ENCODE measurements around the gene TPPP3.
"Not testable (repeated sequence)": the region's sequence is repeated elsewhere in the genome, so short reads cannot be mapped to it uniquely, and the experiment has no call there.

Gene TPPP3

DNA sequence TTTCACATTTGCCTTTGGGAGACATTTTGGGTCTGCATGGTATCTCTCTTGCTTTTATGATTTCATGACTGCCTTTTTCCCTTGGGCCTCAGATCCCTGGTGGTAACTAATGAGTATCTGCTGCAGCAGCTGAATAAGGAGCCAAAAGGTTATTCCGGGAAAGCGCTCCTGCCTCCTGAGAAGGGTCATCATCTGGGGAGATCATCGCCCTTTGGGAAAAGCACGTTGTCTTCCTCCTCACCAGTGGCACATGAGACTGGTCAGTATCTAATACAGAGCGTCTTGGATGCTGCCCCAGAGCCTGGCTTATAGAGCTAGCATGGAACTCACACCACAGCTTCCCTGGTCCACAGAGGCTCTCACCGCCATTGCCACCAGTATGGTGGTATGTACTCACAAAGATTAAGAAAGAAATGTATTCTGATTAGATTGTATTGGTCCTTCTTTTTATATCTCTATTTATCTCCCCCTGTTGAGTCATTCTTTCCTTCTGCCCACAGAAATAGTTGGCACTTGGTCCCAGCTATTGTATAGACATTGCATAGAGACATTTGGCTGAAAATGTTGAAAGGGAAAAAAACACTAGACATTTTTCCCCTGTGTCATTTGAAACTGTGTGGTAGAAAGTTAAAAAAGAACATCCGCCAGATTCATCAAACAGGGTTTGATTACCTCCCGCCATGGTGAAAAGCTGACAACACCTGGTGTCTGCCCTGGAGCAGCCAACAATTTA is 8.4 kb downstream of the TPPP3 start:
- Histone ChIP-seq H2AFZ (ENCODE audit: low read length) (no peak overlapping the region), H3F3A (ENCODE audit: insufficient read depth, low read length) (no peaks in the 10 kb centered on the region), H3K9me2 (replicated peaks; ENCODE audit: insufficient read depth, low read length) (no peaks in the 10 kb centered on the region), H3K9me3 (replicated peaks; ENCODE audit: insufficient read depth, low read length) (no peaks in the 10 kb centered on the region), H3K79me2 (ENCODE audit: low read length) (no peaks in the 10 kb centered on the region), H3K27ac (ENCODE audit: low read length) (no peak overlapping the region), H3K36me3 (replicated peaks; ENCODE audit: insufficient read depth, low read length) (no peaks in the 10 kb centered on the region), H3K4me2 (ENCODE audit: low read depth, low read length) (no peak overlapping the region), H3K9ac (ENCODE audit: low read length) (no peak overlapping the region), H3K4me3 (ENCODE audit: low read length) (no peak overlapping the region), H3K27me3 (replicated peaks; ENCODE audit: insufficient read depth, low read length) (no peaks in the 10 kb centered on the region; the same call in 1 of the 2 replicates), H3K4me1 (ENCODE audit: low read length) (no peaks in the 10 kb centered on the region), H4K20me1 (ENCODE audit: insufficient read depth, low read length) (no peaks in the 10 kb centered on the region)
- DNase-seq, result no peak
- no peak for TF ChIP-seq EZH2 (optimal IDR thresholded peaks at IDR 0.05; ENCODE audit: low read depth, low read length)
- TF ChIP-seq, protein P1, sequence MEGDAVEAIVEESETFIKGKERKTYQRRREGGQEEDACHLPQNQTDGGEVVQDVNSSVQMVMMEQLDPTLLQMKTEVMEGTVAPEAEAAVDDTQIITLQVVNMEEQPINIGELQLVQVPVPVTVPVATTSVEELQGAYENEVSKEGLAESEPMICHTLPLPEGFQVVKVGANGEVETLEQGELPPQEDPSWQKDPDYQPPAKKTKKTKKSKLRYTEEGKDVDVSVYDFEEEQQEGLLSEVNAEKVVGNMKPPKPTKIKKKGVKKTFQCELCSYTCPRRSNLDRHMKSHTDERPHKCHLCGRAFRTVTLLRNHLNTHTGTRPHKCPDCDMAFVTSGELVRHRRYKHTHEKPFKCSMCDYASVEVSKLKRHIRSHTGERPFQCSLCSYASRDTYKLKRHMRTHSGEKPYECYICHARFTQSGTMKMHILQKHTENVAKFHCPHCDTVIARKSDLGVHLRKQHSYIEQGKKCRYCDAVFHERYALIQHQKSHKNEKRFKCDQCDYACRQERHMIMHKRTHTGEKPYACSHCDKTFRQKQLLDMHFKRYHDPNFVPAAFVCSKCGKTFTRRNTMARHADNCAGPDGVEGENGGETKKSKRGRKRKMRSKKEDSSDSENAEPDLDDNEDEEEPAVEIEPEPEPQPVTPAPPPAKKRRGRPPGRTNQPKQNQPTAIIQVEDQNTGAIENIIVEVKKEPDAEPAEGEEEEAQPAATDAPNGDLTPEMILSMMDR (IDR thresholded peaks at IDR 0.05; ENCODE audit: low read length), result no peak
- no peak for TF ChIP-seq EZH2phosphoT487 (IDR thresholded peaks at IDR 0.05; ENCODE audit: low read length)

DNA sequence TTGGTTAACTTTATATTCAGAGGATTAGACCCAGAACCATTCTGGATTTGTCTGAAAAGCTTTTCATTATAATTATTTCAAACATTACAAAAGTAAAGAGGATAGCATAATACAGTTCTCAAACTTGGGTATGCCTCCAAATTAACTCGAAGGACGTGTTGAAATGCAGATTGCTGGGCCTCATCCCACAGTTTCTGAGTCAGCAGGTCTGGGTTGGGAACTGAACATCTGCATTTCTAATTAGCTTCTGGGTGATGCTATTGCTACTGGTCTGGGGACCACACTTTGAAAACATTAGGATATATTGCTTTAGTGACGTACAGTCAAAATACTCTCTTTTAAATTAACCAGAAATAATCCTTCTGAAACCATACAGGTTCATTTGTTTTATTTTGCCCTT is 10.0 kb downstream of the TPPP3 start:
- H3K27ac ChIP-seq (ENCODE audit: low read length), result no peak overlapping the region
- no peaks in the 10 kb centered on the region for H3K9me2 ChIP-seq (replicated peaks; ENCODE audit: insufficient read depth, low read length)
- no peaks in the 10 kb centered on the region for H3K79me2 ChIP-seq (ENCODE audit: low read length)
- no peak overlapping the region for H3K9ac ChIP-seq (ENCODE audit: low read length)
- DNase-seq, result no peak
- no peaks in the 10 kb centered on the region for H3F3A ChIP-seq (ENCODE audit: insufficient read depth, low read length)
- no peaks in the 10 kb centered on the region for H3K36me3 ChIP-seq (replicated peaks; ENCODE audit: insufficient read depth, low read length)
- no peaks in the 10 kb centered on the region; the same call in 1 of the 2 replicates for H3K27me3 ChIP-seq (replicated peaks; ENCODE audit: insufficient read depth, low read length)
- H3K4me2 ChIP-seq (ENCODE audit: low read depth, low read length), result no peak overlapping the region
- H3K4me3 ChIP-seq (ENCODE audit: low read length), result no peak overlapping the region
- H3K4me1 ChIP-seq (ENCODE audit: low read length), result no peaks in the 10 kb centered on the region
- TF ChIP-seq EZH2phosphoT487 (IDR thresholded peaks at IDR 0.05; ENCODE audit: low read length) (no peak), EZH2 (optimal IDR thresholded peaks at IDR 0.05; ENCODE audit: low read depth, low read length) (no peak)
- TF ChIP-seq, protein P1 (IDR thresholded peaks at IDR 0.05; ENCODE audit: low read length), result no peak
- no peaks in the 10 kb centered on the region for H3K9me3 ChIP-seq (replicated peaks; ENCODE audit: insufficient read depth, low read length)
- no peak overlapping the region for H2AFZ ChIP-seq (ENCODE audit: low read length)
- H4K20me1 ChIP-seq (ENCODE audit: insufficient read depth, low read length), result no peaks in the 10 kb centered on the region

DNA sequence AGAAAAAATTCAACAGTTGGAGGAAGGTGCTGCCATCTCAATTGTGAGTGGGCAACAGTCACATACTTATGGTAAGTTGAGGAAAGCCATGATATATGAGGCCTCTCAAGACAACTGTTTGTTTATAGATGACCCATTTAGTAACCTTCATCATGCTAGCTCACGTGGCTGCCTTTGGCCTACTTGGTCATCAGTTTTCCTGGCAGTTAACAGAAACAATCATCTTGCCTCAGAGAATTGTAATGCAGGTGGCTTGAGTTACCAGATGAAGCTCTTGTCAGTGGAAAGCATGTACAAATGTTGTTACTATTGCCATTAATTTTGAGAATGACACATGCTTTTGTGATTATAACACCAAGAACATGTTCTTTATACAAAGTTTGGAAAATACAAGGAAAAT is 14.7 kb downstream of the TPPP3 start:
- Histone ChIP-seq H3K9ac (ENCODE audit: low read length) (no peak overlapping the region), H3K4me2 (ENCODE audit: low read depth, low read length) (no peak overlapping the region), H3K27me3 (replicated peaks; ENCODE audit: insufficient read depth, low read length) (no peaks in the 10 kb centered on the region), H3K9me3 (replicated peaks; ENCODE audit: insufficient read depth, low read length) (no peaks in the 10 kb centered on the region), H3K36me3 (replicated peaks; ENCODE audit: insufficient read depth, low read length) (no peaks in the 10 kb centered on the region), H3F3A (ENCODE audit: insufficient read depth, low read length) (no peaks in the 10 kb centered on the region), H4K20me1 (ENCODE audit: insufficient read depth, low read length) (no peaks in the 10 kb centered on the region), H3K79me2 (ENCODE audit: low read length) (no peaks in the 10 kb centered on the region), H2AFZ (ENCODE audit: low read length) (no peak overlapping the region), H3K27ac (ENCODE audit: low read length) (no peak overlapping the region), H3K4me3 (ENCODE audit: low read length) (no peak overlapping the region), H3K9me2 (replicated peaks; ENCODE audit: insufficient read depth, low read length) (no peaks in the 10 kb centered on the region), H3K4me1 (ENCODE audit: low read length) (no peaks in the 10 kb centered on the region)
- no peak for DNase-seq
- TF ChIP-seq EZH2 (optimal IDR thresholded peaks at IDR 0.05; ENCODE audit: low read depth, low read length) (no peak), EZH2phosphoT487 (IDR thresholded peaks at IDR 0.05; ENCODE audit: low read length) (no peak)
- TF ChIP-seq, protein P1 (IDR thresholded peaks at IDR 0.05; ENCODE audit: low read length), result no peak

DNA sequence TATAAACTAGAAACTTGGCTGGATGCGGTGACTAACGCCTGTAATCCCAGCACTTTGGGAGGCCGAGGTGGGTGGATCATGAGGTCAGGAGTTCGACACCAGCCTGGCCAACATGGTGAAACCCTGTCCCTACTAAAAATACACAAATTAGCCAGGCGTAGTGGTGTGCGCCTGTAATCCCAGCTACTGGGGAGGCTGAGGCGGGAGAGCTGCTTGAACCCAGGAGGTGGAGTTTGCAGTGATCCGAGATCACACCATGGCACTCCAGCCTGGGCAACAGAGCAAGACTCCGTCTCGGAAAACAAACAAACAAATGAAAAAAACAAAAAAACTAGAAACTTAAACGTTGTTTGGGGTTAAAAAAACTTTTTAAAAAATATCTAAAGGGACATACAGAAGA is 17.3 kb downstream of the TPPP3 start:
- not testable (repeated sequence) for H3K36me3 ChIP-seq (replicated peaks; ENCODE audit: insufficient read depth, low read length); H3K9me3 ChIP-seq (replicated peaks; ENCODE audit: insufficient read depth, low read length); H3K79me2 ChIP-seq (ENCODE audit: low read length); H2AFZ ChIP-seq (ENCODE audit: low read length); DNase-seq; H4K20me1 ChIP-seq (ENCODE audit: insufficient read depth, low read length); H3K27ac ChIP-seq (ENCODE audit: low read length); H3K4me3 ChIP-seq (ENCODE audit: low read length); H3K9ac ChIP-seq (ENCODE audit: low read length); H3K27me3 ChIP-seq (replicated peaks; ENCODE audit: insufficient read depth, low read length); H3K4me2 ChIP-seq (ENCODE audit: low read depth, low read length); H3F3A ChIP-seq (ENCODE audit: insufficient read depth, low read length); H3K9me2 ChIP-seq (replicated peaks; ENCODE audit: insufficient read depth, low read length); H3K4me1 ChIP-seq (ENCODE audit: low read length)

Data from MM.1S (cell line).